ENCODE data around the gene A1BG. TPM values are rescaled to one million over a fixed set of nuclear protein-coding genes. Genes with fewer than 3 reads are reported as not detected.

The A1BG gene
- total and polyA plus RNA-seq, 2 of the 13 experiments (the other 11 are each of a cell fraction or from before 2014, with no cell fraction given), result 14.7 to 41.4 TPM

- TF ChIP-seq, protein P1, sequence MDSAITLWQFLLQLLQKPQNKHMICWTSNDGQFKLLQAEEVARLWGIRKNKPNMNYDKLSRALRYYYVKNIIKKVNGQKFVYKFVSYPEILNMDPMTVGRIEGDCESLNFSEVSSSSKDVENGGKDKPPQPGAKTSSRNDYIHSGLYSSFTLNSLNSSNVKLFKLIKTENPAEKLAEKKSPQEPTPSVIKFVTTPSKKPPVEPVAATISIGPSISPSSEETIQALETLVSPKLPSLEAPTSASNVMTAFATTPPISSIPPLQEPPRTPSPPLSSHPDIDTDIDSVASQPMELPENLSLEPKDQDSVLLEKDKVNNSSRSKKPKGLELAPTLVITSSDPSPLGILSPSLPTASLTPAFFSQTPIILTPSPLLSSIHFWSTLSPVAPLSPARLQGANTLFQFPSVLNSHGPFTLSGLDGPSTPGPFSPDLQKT (CRISPR knock-in tag; IDR thresholded peaks at IDR 0.05; ENCODE audit: borderline replicate concordance), result no peak
- TF ChIP-seq ZNF547 (CRISPR knock-in tag; IDR thresholded peaks at IDR 0.05) (no peak), REL (CRISPR knock-in tag; conservative IDR thresholded peaks at IDR 0.05) (no peak), FOXP1 (IDR thresholded peaks at IDR 0.05) (no peak), FOXP1 (CRISPR knock-in tag; IDR thresholded peaks at IDR 0.05) (peak; percentile 44; the same call in 1 of the 2 replicates), MAFF (IDR thresholded peaks at IDR 0.05; ENCODE audit: low read depth, low read length) (no peak), ZNF292 (CRISPR knock-in tag; IDR thresholded peaks at IDR 0.05; ENCODE audit: borderline replicate concordance, low read depth) (no peak), HNRNPLL (IDR thresholded peaks at IDR 0.05; ENCODE audit: low read depth, low read length, poor library complexity, severe bottlenecking) (no peak), U2AF2 (IDR thresholded peaks at IDR 0.05; ENCODE audit: low read depth, low read length) (no peak), TCF7L2 (IDR thresholded peaks at IDR 0.05; ENCODE audit: low read depth, low read length) (no peak), THYN1 (CRISPR knock-in tag; IDR thresholded peaks at IDR 0.05; ENCODE audit: borderline replicate concordance, low read depth) (no peak), ZNF335 (CRISPR knock-in tag; IDR thresholded peaks at IDR 0.05) (no peak), ZSCAN31 (CRISPR knock-in tag; IDR thresholded peaks at IDR 0.05; ENCODE audit: low read depth) (no peak), BHLHE40 (IDR thresholded peaks at IDR 0.05; ENCODE audit: low read length) (no peak), TMF1 (CRISPR knock-in tag; IDR thresholded peaks at IDR 0.05; ENCODE audit: low read depth) (no peak), ZNF841 (CRISPR knock-in tag; IDR thresholded peaks at IDR 0.05; ENCODE audit: borderline replicate concordance) (no peak), ZNF775 (CRISPR knock-in tag; IDR thresholded peaks at IDR 0.05; ENCODE audit: borderline replicate concordance) (no peak), ARNTL (CRISPR knock-in tag; IDR thresholded peaks at IDR 0.05) (peak; percentile 35; the same call in 1 of the 2 replicates), ZNF510 (CRISPR knock-in tag; IDR thresholded peaks at IDR 0.05; ENCODE audit: low read depth) (no peak), ZNF776 (CRISPR knock-in tag; IDR thresholded peaks at IDR 0.05) (no peak), ZIK1 (CRISPR knock-in tag; IDR thresholded peaks at IDR 0.05; ENCODE audit: borderline replicate concordance, low read depth) (no peak), SKIL (CRISPR knock-in tag; IDR thresholded peaks at IDR 0.05; ENCODE audit: borderline replicate concordance) (no peak), DMAP1 (CRISPR knock-in tag; IDR thresholded peaks at IDR 0.05) (peak; percentile 55; the same call in 1 of the 2 replicates), PAF1 (CRISPR knock-in tag; IDR thresholded peaks at IDR 0.05) (no peak; the same call in 1 of the 2 replicates), ZNF24 (IDR thresholded peaks at IDR 0.05) (no peak), ZNF788 (CRISPR knock-in tag; IDR thresholded peaks at IDR 0.05; ENCODE audit: borderline replicate concordance) (no peak)
- TF ChIP-seq, protein P2, sequence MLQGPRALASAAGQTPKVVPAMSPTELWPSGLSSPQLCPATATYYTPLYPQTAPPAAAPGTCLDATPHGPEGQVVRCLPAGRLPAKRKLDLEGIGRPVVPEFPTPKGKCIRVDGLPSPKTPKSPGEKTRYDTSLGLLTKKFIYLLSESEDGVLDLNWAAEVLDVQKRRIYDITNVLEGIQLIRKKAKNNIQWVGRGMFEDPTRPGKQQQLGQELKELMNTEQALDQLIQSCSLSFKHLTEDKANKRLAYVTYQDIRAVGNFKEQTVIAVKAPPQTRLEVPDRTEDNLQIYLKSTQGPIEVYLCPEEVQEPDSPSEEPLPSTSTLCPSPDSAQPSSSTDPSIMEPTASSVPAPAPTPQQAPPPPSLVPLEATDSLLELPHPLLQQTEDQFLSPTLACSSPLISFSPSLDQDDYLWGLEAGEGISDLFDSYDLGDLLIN (CRISPR knock-in tag; IDR thresholded peaks at IDR 0.05; ENCODE audit: borderline replicate concordance), result 0 out of 2 replicates have a peak, but pooled peaks have one; percentile 38
These were observed at the start of gene A1BG (continued) for GRCh38 chr19:58352760-58353671.
